HG03565 (cell line): Measurements from ENCODE around the gene OPCML.

ENCODE experiments used
- ATAC-seq: cut with Tn5 transposase; IDR thresholded peaks from one replicate; pipeline ENCODE4 v1.9.1; 2021; ENCODE audit warnings: mild to moderate bottlenecking, moderate library complexity; ENCODE audit not compliant: unreplicated experiment

OPCML gene

GRCh38 chr11:132876239-132876638 is 656.1 kb downstream of the OPCML start:
- ATAC-seq: no peak

GRCh38 chr11:132874638-132875037 is 657.7 kb downstream of the OPCML start:
- no peak for ATAC-seq

GRCh38 chr11:132873841-132874240 is 658.5 kb downstream of the OPCML start:
- no peak for ATAC-seq

GRCh38 chr11:132872211-132872610 is 660.1 kb downstream of the OPCML start:
- ATAC-seq: no peak

GRCh38 chr11:132866783-132867545 is 665.3 kb downstream of the OPCML start:
- ATAC-seq: no peak

GRCh38 chr11:132865623-132866022 is 666.7 kb downstream of the OPCML start:
- no peak for ATAC-seq

DNA sequence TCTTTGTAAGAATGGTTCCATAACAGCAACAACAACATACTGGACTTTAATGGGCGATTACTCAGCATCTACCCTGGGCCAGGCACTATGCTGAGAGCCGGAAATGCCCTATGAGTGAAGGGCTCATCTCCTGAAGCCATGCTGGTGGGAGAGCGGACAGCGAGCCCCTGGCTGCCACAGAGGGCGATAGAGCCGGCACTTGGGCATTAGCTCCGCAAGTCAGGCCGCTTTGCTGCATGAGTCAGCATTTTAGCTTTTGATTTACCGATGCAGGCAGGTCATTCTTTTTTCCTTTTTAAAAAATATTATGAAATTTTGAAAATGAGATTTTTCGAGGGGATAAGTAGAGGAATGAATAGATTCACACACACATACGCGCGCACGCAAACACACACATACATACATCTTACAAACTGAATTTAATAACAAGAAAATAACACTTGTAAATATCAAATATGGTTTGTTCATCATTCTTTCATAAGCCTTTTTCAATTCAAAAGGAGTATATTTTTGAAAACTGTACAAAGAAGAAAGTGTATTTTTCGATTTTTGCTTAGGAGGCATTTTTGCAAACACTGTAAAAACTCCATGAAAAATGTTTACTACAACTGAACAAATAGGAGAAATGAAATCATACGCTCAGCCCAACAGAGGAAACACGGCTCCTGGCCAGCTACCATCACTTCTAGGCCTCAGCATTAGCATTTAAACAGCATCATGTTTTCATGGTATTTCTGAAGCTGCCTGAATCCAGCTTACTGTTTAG is 667.3 kb downstream of the OPCML start:
- ATAC-seq: no peak

GRCh38 chr11:132862933-132863332 is 669.4 kb downstream of the OPCML start:
- ATAC-seq: no peak

DNA sequence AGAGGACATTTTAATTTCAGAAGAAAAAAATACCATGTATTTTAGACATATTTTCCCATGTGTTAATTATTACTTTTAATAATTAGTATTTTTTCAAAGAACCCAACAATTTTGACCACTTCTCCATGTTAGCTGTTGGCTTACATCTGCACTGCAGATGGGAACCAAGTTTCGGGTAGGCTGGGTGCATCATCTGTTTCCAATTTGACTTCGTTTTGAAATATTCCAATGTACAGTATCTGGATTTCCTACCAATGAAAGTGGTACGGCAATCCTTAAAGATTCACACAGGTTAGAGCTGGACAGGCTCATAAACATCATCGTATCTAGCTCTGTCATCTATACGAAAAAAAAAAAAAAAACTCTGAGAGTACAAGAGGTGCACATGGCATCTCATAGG is 670.2 kb downstream of the OPCML start:
- ATAC-seq: no peak

GRCh38 chr11:132859306-132859705 is 673.0 kb downstream of the OPCML start:
- ATAC-seq: no peak

- no peak for ATAC-seq
These were observed 674.1 kb downstream of the OPCML start for GRCh38 chr11:132858223-132858622.

- no peak for ATAC-seq
These were observed 676.3 kb downstream of the OPCML start for GRCh38 chr11:132856032-132856431.

- no peak for ATAC-seq
These were observed 676.8 kb downstream of the OPCML start for GRCh38 chr11:132855516-132855915.

DNA sequence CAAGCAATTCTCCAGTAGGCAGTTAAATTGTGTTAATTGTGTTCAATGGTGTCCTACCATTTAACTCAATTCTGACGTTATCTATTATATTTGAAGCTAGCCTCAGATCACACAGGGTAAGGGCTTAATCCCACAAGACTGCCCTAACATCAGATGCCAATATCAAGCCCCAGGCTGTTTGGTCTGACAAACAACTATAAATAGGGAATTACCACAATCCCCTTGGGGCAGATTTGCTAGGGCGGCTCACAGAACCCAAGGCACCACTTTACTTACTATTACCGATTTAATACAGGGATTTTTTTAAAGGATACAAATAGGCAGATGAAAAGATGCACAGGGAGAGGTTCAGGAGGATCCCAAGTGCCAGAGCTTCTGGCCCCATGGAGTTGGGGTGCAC is 678.4 kb downstream of the OPCML start:
- ATAC-seq: no peak

- ATAC-seq: no peak
These were observed 679.9 kb downstream of the OPCML start for GRCh38 chr11:132852361-132852760.

GRCh38 chr11:132851247-132851646 is 681.1 kb downstream of the OPCML start:
- no peak for ATAC-seq

DNA sequence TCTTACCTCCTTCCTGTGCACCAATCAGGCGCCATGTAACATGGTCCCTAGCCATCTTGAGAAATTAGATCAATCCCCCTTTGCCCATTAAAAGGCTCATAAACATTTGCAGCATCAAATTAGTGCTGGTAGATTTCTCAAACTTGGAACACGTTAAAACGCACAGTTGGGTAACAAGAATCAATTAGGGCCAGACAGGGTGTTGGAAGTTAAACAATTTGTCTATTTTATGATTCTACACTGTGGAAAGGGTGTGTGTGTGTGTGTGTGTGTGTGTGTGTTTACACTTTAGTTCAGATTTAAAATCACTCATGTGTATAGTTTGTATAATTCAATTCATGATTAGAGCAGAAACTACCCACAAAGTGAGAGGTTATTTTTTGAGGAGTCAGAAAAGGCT is 682.0 kb downstream of the OPCML start:
- no peak for ATAC-seq

GRCh38 chr11:132848336-132848735 is 684.0 kb downstream of the OPCML start:
- ATAC-seq: no peak

GRCh38 chr11:132846075-132846474 is 686.2 kb downstream of the OPCML start:
- no peak for ATAC-seq

DNA sequence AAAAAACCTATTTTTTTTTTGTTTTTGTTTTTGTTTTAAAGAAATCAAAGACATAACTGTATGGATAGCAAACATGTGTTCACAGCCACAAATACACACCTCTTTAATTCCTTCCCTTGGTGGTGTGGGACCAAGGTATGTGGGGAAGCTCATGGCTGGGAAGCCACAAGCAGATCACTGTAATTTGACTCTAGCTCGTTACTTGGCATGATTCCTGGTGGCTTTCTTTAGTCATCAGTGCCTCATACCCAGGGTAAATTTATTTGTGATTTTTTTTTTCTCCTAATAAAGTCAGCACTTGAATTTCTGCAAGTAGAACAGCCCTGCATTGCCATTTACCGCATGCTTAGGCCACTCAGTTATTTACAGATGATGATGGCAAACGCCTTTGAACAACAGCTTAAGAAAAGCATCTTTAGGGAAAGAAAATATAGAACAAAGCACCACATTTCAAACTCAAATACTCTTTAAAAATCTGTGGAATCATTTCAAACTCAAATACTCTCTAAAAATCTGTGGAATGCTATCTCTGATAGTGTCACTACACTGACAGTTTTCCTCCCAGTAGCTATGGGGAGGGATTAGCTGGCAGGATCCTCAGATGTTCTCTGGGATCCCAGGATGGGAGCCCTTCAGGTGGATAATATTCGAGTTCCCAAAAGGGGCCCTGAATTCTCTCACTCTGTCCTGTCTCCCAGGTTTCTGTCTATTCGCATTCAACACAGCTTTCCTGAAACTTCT is 687.2 kb downstream of the OPCML start:
- no peak for ATAC-seq

GRCh38 chr11:132840660-132841059 is 691.6 kb downstream of the OPCML start:
- ATAC-seq: no peak

GRCh38 chr11:132840191-132840590 is 692.1 kb downstream of the OPCML start:
- no peak for ATAC-seq
